ENCODE data around the gene DNM2.

DNA sequence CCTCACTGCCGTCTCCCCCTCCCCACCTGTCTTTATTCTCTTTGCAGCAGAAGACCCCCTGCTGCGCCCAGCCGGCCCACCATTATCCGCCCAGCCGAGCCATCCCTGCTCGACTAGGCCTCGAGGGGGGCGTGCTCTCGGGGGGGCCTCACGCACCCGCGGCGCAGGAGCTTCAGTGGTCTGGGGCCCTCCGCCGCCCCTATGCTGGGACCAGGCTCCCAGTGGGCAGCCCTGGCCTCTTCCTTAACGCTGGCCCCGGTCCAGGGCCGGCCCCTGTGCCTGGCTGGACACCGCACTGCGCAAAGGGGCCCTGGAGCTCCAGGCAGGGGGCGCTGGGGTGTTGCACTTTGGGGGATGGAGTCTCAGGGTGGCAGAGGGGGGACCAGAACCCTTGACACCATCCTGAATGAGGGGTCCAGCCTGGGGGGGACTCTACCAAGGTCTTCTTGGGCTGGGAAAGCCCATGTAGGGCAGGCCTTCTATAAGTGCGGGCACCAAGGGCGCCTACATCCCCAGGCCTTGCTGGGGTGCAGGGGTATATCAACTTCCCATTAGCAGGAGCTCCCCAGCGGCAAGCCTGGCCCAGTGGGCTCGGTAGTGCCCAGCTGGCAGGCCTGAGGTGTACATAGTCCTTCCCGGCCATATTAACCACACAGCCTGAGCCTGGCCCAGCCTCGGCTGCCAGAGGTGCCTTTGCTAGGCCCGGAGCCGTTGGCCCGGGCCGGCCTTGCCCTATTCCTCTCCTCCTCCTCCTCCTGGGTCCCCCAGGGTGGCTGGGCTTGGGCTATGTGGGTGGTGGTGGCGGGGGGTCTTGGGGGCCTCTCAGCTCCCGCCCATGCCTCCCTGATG, 113.3 kb downstream of the DNM2 start:
- TF ChIP-seq, protein P1, sequence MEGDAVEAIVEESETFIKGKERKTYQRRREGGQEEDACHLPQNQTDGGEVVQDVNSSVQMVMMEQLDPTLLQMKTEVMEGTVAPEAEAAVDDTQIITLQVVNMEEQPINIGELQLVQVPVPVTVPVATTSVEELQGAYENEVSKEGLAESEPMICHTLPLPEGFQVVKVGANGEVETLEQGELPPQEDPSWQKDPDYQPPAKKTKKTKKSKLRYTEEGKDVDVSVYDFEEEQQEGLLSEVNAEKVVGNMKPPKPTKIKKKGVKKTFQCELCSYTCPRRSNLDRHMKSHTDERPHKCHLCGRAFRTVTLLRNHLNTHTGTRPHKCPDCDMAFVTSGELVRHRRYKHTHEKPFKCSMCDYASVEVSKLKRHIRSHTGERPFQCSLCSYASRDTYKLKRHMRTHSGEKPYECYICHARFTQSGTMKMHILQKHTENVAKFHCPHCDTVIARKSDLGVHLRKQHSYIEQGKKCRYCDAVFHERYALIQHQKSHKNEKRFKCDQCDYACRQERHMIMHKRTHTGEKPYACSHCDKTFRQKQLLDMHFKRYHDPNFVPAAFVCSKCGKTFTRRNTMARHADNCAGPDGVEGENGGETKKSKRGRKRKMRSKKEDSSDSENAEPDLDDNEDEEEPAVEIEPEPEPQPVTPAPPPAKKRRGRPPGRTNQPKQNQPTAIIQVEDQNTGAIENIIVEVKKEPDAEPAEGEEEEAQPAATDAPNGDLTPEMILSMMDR (conservative IDR thresholded peaks at IDR 0.05 in 1 of 2, IDR thresholded peaks at IDR 0.05 in 1 of 2; ENCODE audit: low read depth in 1 of 2, low read length in 2 of 2) = no peak
- TF ChIP-seq EZH2 (IDR thresholded peaks at IDR 0.05; ENCODE audit: low read length, missing control alignments) = no peak

All from fibroblast of lung (primary cell).